VCaP (cell line): ENCODE measurements around the gene RD3L.
"Not testable (repeated sequence)": the region's sequence is repeated elsewhere in the genome, so short reads cannot be mapped to it uniquely, and the experiment has no call there.

Source experiments
- H3K27ac ChIP-seq: fragments of 450-650 bp; 2 replicates; pipeline ENCODE4 v1.5.1; 2017
- TF ChIP-seq, protein P1 (sequence below): fragments of 450-650 bp; conservative IDR thresholded peaks from 2 replicates; pipeline ENCODE4 v1.5.1; 2017; ENCODE audit warnings: mild to moderate bottlenecking, moderate library complexity

RD3L gene

DNA sequence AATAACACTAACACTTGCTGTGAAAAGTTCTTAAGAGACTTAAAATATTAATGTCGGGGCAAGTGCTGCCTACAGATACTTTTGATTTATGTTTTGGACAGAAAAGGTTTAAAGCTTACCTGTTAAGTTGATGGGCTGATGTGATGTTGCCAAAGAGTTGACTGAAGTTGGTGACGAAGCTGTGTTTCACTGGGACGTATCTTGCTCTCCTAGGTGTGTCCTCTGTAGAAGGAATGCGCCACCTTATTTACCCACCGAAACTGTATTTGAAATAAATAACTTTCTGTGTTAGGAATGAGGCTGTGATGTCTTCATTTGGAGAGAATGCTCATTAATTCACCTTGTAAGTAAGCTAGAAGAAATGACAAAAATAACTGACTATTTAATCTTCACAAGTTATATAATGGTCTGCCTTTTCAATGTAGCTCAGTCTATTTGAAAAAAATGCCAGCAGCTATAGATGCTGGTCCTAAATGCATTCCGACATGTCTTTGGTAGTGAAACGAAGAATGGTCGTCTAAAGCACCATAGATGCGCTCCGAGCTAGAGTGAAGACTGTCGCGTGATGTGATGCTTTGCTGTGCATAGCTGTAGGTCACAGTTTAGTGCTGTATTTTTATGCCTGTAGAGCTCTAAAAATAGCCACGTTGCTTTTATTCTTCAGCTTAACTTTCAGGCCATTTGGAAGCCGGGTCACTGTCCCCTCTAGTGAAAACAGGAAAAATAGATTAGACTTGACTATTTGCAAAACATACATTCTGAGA is at the start of gene RD3L:
Gene RD3L (minus strand): TSS at position 557 of the 764 bp plus-strand sequence. CDS start 834 bp downstream, outside the sequence.
- no peak within 1 kb of the TSS for H3K27ac ChIP-seq

DNA sequence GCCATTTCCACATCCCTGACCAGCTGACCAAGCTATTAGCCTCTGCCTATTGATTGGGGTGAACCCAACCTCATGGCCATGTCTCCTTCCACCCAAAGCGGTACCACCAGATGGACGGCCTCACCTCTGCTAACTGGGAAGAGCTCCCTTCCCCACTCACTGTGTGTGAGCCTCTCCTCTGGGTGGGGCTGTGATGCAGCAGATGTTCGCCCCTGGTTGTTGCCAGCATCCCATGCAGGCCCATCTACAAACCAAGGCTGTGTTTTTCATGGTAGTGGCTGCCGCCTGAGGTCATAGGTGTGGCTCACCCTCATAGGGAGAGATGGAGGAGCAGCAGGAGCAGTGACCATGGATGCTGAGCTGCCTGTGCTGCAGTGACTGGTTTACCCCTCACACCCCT is 47.6 kb upstream of the RD3L start:
- no peak overlapping the region for H3K27ac ChIP-seq
- TF ChIP-seq, protein P1, sequence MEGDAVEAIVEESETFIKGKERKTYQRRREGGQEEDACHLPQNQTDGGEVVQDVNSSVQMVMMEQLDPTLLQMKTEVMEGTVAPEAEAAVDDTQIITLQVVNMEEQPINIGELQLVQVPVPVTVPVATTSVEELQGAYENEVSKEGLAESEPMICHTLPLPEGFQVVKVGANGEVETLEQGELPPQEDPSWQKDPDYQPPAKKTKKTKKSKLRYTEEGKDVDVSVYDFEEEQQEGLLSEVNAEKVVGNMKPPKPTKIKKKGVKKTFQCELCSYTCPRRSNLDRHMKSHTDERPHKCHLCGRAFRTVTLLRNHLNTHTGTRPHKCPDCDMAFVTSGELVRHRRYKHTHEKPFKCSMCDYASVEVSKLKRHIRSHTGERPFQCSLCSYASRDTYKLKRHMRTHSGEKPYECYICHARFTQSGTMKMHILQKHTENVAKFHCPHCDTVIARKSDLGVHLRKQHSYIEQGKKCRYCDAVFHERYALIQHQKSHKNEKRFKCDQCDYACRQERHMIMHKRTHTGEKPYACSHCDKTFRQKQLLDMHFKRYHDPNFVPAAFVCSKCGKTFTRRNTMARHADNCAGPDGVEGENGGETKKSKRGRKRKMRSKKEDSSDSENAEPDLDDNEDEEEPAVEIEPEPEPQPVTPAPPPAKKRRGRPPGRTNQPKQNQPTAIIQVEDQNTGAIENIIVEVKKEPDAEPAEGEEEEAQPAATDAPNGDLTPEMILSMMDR, result no peak

More for the DNA sequence above, at the start of gene RD3L:
- TF ChIP-seq, protein P1, result no peak

DNA sequence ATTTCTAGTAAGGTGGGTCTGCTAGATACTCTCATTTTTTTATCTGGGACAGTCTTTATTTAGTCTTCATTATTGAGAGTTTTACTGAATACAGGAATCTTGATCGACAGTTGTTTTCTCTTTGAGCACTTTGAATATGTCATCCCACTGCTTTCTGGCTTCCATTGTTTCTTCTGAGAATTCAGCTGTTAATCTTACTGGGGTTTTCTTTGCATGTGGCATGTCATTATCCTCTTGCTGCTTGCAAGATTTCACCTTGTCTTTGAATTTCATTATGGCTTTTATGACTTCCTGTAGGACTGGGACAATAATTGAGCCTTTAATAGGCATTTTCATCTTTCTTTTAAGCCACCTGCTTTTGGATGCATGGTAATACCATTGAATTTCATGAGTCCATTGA is 46.7 kb upstream of the RD3L start:
- no peak overlapping the region for H3K27ac ChIP-seq
- TF ChIP-seq, protein P1, result no peak

DNA sequence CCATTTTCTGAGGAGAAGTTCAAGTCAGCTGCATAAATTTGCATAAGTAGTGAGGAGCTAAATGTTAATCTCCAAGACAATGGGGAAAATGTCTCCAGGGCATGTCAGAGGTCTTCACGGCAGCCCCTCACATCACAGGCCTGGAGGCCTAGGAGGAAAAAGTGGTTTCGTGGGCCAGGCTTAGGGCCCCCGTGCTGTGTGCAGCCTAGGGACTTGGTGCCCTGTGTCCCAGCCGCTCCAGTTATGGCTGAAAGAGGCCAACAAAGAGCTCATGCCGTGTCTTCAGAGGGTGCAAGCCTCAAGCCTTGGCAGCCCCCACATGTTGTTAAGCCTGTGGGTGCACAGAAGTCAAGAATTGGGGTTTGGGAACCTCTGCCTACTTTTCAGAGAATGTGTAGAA is 41.9 kb upstream of the RD3L start:
- H3K27ac ChIP-seq, result no peak overlapping the region
- TF ChIP-seq, protein P1, result no peak

DNA sequence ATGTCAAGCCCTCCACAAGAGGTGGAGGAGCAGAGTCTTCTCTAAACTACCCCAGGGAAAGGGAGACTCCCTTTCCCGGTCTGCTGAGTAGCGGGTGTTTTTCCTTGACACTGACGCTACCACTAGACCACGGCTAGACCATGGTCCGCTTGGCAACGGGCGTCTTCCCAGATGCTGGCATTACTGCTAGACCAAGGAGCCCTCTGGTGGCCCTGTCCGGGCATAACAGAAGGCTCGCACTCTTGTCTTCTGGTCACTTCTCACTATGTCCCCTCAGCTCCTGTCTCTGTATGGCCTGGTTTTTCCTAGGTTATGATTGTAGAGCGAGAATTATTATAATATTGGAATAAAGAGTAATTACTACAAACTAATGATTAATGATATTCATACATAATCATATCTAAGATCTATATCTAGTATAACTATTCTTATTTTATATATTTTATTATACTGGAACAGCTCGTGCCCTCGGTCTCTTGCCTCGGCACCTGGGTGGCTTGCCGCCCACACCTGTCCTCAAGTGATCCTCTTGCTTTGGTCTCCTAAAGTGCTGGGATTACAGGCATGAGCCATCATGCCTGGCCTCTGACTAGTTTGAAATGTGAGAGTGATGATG is 38.4 kb upstream of the RD3L start:
- TF ChIP-seq, protein P1, result peak; percentile 87
- H3K27ac ChIP-seq, result not testable (repeated sequence)

DNA sequence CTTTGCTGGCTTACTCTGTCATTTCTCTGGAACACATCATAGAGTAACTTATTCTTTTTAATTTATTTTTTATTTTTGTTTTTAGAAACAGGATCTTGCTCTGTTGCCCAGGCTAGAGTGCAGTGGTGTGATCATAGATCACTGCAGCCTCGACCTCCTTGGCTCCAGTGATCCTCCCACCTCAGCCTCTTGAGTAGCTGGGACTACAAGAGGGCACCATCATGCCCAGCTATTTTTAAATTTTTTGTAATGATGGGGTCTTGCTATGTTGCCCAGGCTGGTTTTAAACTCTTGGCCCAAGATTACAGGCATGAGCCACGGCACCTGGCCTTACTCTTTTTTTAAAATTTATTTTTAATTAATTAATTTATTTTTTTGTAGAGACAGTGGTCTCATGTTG is 32.2 kb upstream of the RD3L start:
- no peak overlapping the region for H3K27ac ChIP-seq
- TF ChIP-seq, protein P1, result no peak

DNA sequence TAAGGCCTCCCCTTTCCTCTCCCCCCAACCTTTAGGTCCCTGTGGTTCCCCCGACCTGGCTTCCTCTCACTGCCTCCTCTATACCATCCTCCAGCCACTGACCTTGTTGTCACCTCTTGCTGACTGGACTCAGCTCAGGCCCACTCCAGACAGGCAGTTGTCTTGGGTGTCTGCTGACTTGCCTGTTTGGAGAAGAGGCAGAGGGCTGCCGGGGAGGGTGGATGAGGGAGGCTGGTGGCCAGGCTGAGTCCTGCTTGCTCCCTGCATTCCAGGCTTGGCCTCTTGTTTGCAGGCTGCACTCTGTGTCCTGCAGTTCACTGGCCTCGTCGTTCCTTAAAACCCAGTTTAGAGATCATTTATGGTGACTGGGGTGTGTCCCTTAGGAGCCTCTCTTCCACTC is 31.0 kb upstream of the RD3L start:
- no peak overlapping the region for H3K27ac ChIP-seq
- TF ChIP-seq, protein P1, result no peak
